DND-41 (cell line): ENCODE results near the gene SRCAP.
A peak's percentile ranks its signal among the peaks of the same experiment; 100 is the strongest.

Source experiments
- ATAC-seq: fragments of 200-7000 bp; cut with Tn5 transposase; 3 replicates; pipeline ENCODE4 v1.9.1; 2021; ENCODE audit warnings: low read depth; ENCODE audit not compliant: insufficient read depth
- DNase-seq: peaks from one replicate; pipeline ENCODE4 v3.0.0-alpha.2; 2020
- H2AFZ ChIP-seq: 2 replicates; pipeline ENCODE4 v1.6.0; 2012; ENCODE audit warnings: low read depth, low read length
- H3K27ac ChIP-seq: 2 replicates; pipeline ENCODE4 v1.5.1; 2012; ENCODE audit warnings: low read length, inconsistent platforms
- H3K27me3 ChIP-seq: fragments of 200-600 bp; sonication (generic); 2 replicates; pipeline ENCODE4 v1.6.0; 2012; ENCODE audit warnings: low read length, mild to moderate bottlenecking, inconsistent platforms; ENCODE audit not compliant: insufficient read depth, poor library complexity
- H3K36me3 ChIP-seq: 2 replicates; pipeline ENCODE4 v1.5.1; 2012; ENCODE audit warnings: low read length, inconsistent platforms; ENCODE audit not compliant: insufficient read depth
- H3K4me1 ChIP-seq: 2 replicates; pipeline ENCODE4 v1.5.1; 2012; ENCODE audit warnings: mild to moderate bottlenecking, low read length; ENCODE audit not compliant: insufficient read depth
- H3K4me2 ChIP-seq: 2 replicates; pipeline ENCODE4 v1.6.0; 2012; ENCODE audit warnings: mild to moderate bottlenecking, moderate library complexity, low read length, inconsistent platforms; ENCODE audit not compliant: insufficient read depth
- H3K4me3 ChIP-seq, 2 experiments: fragments of 200-600 bp in 1 of 2; shearing (Covaris generic) in 1 of 2; 2 replicates each; pipeline ENCODE4 v1.5.1; 2012 to 2016; ENCODE audit warnings: inconsistent platforms in 2 of 2, low read length in 2 of 2, mild to moderate bottlenecking in 2 of 2, low read depth in 1 of 2, moderate library complexity in 1 of 2
- H3K79me2 ChIP-seq: 2 replicates; pipeline ENCODE4 v1.6.0; 2012; ENCODE audit warnings: low read length, inconsistent platforms; ENCODE audit not compliant: insufficient read depth
- H3K9ac ChIP-seq: 2 replicates; pipeline ENCODE4 v1.6.0; 2012; ENCODE audit warnings: low read depth, mild to moderate bottlenecking, inconsistent platforms, low read length, moderate library complexity
- H3K9me3 ChIP-seq: 2 replicates; pipeline ENCODE4 v1.5.1; 2012; ENCODE audit warnings: low read length, moderate library complexity, mild to moderate bottlenecking, inconsistent platforms; ENCODE audit not compliant: insufficient read depth, severe bottlenecking
- H4K20me1 ChIP-seq: 2 replicates; pipeline ENCODE4 v1.6.0; 2012; ENCODE audit warnings: low read length; ENCODE audit not compliant: insufficient read depth
- EZH2 ChIP-seq: IDR thresholded peaks from 3 replicates; pipeline ENCODE4 v1.6.1; 2012; ENCODE audit warnings: borderline replicate concordance, low read depth, mild to moderate bottlenecking, moderate library complexity, low read length, inconsistent platforms; ENCODE audit not compliant: severe bottlenecking
- TF ChIP-seq, protein P1 (sequence below): IDR thresholded peaks from 2 replicates; pipeline ENCODE4 v1.5.1; 2012; ENCODE audit warnings: borderline replicate concordance, low read length, moderate library complexity, mild to moderate bottlenecking; ENCODE audit not compliant: poor library complexity, severe bottlenecking; ENCODE audit errors: extremely low read depth

Gene SRCAP

DNA sequence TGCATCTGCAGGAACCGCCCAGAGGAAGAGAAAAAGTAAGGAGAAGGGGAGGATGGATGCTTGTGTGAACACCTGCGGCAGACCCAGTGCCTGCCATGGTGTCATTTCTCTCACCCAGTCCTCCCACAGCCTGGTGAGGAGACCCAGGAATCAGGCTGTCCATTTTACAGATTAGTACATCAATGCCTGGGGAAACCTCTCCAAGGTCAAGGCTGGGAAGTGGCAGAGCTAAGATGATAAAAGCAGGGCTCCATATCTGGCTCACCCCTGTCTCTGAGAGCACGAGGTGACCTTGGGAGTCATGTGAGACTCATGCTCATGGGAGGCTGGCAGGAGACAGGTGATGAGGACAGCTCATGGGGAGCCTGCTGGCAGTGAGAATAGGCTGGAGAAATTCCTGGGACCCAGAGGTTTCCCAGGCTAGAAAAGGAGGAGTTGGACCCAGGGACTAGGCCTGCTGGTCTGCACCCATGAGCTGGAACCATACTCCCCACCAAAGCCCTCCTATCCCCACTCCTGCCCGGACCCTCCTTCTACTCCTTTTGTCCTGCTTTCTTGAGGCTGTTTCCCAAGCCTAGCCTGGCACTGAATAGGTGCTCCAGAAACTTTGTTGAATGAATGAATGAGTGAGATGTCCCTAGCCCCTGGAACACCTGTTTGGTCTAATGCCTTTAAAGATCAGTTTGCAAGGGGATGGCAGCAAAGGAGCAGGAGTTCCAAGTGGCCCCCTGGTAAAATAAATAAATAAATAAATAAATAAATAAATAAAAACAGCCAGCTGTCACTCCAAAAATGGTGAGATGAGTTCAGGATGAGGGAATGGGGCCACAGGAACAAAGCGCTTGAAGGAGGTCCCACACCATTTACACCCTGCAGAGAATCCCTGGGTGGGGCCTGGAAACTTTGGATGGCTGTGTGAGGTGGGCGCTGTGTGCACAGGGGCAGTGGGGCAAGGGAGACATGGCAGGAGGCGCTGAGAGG, 86.4 kb downstream of the SRCAP start:
- H3K9me3 ChIP-seq = no peaks in the 10 kb centered on the region
- peak overlapping the region; percentile 78 for H3K9ac ChIP-seq
- peaks cover 5% of the 10 kb centered on the region for H3K27me3 ChIP-seq
- no peak overlapping the region; the same call in 1 of the 2 replicates for H2AFZ ChIP-seq
- peak overlapping the region; percentile 71 for H3K4me2 ChIP-seq
- DNase-seq (no peak), ATAC-seq (no peak)
- H3K4me3 ChIP-seq = peak overlapping the region in 1 of 2 experiments; percentile 80; a peak in 2 of 4 replicates
- peaks cover 22% of the 10 kb centered on the region for H3K36me3 ChIP-seq
- H3K27ac ChIP-seq = peak overlapping the region; percentile 53; the same call in 1 of the 2 replicates
- peaks cover 24% of the 10 kb centered on the region for H3K4me1 ChIP-seq
- H3K79me2 ChIP-seq = peaks cover 5% of the 10 kb centered on the region
- no peaks in the 10 kb centered on the region; the same call in 1 of the 2 replicates for H4K20me1 ChIP-seq
- TF ChIP-seq, protein P1, sequence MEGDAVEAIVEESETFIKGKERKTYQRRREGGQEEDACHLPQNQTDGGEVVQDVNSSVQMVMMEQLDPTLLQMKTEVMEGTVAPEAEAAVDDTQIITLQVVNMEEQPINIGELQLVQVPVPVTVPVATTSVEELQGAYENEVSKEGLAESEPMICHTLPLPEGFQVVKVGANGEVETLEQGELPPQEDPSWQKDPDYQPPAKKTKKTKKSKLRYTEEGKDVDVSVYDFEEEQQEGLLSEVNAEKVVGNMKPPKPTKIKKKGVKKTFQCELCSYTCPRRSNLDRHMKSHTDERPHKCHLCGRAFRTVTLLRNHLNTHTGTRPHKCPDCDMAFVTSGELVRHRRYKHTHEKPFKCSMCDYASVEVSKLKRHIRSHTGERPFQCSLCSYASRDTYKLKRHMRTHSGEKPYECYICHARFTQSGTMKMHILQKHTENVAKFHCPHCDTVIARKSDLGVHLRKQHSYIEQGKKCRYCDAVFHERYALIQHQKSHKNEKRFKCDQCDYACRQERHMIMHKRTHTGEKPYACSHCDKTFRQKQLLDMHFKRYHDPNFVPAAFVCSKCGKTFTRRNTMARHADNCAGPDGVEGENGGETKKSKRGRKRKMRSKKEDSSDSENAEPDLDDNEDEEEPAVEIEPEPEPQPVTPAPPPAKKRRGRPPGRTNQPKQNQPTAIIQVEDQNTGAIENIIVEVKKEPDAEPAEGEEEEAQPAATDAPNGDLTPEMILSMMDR = no peak
- TF ChIP-seq EZH2 = no peak

DNA sequence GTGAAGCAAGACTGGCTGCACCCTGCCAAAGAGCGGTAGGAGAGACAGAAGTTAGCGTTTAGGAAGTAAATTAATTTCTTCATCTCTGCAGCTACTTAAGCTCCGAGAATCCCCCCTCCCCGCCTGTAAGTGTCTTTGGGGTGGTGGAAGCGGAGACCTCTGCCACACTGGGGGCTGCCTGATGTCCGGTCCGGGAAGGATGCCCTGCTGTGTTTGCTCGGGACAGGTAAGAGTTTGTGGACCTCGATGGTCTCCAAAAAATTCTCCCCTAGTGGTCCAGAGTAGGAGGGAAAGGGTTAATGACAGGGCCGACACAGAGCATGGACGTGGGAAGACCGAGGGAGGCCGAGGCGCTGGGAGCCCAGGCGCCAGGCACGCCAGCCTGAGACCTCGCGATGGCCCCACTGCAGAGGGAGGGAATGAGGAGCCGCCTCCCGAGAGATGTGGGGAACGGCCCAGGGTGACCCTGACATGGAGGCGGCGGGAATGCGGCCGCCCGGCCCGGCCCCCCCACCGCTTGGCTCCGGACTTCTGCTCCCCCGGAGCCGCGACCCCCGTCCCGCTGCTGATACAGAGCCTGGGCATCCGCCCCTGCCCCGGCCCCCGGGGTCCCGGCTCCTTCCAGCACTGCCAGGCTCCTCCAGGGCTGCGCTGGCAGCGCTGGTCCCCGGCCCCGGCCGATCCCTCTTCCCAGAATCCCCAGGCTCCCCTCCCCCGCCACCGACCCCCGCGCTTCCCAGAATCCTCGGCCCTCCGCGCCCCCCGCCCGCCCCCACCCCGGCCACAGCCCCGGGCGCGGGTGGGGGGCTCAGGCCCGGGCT, 87.4 kb downstream of the SRCAP start:
- H4K20me1 ChIP-seq = no peaks in the 10 kb centered on the region; the same call in 1 of the 2 replicates
- TF ChIP-seq, protein P1 = no peak
- peak; percentile 49 for TF ChIP-seq EZH2
- DNase-seq (peak; percentile 35), ATAC-seq (peak; percentile 68)
- peaks cover 5% of the 10 kb centered on the region for H3K27me3 ChIP-seq
- no peaks in the 10 kb centered on the region for H3K9me3 ChIP-seq
- peaks cover 24% of the 10 kb centered on the region for H3K4me1 ChIP-seq
- H3K4me2 ChIP-seq = peak overlapping the region; percentile 71
- H3K9ac ChIP-seq = peak overlapping the region; percentile 78
- H3K36me3 ChIP-seq = peaks cover 22% of the 10 kb centered on the region
- H3K79me2 ChIP-seq = peaks cover 5% of the 10 kb centered on the region
- H3K4me3 ChIP-seq = peak overlapping the region; percentile 45 to 80; a peak in 3 of 4 replicates
- H3K27ac ChIP-seq = peak overlapping the region; percentile 53; the same call in 1 of the 2 replicates
- H2AFZ ChIP-seq = peak overlapping the region; percentile 92

DNA sequence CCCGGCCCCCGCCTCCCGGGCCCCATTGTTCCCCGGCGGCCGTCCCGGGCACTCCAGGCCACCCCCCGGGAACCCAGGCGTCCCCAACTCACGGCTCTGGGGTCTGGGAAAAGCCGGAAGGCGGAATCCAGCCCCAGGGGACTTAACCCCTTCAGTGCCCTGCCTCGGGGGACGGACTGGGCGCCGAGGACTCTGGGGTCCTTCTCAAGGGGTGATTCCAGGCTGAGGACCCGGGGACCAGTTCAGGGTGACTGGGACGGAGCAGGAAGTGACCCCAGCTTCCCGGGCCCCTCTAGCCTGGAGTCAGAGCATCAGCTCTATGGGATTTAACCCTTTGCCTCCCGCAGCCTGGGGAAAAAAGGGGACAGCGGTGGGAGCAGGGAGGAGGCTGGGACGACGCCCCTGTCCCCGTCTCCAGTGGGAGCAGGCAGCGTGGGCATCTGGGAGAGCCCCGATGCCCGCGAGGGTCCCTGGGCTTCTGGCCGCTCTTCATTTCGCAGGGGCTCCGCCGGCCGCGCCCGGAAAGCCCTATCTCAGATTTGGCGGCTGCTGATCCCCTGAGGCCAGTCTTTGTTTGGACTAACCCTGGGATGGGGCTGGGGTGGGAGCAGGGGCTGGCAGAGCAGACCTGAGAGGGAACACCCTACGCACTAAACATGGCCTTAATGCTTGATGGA, 88.1 kb downstream of the SRCAP start, which contains the start of gene ZNF629:
TSS of gene ZNF629 (minus strand) at position 270 of the 677 bp plus-strand sequence. CDS start 2,723 bp downstream, outside the sequence.
- Histone ChIP-seq H3K9ac (peak within 1 kb of the TSS; percentile 78), H2AFZ (peak within 1 kb of the TSS; percentile 92), H3K9me3 (no peaks in the 10 kb centered on the region), H3K27me3 (peaks cover 5% of the 10 kb centered on the region), H3K4me2 (peak within 1 kb of the TSS; percentile 71), H4K20me1 (no peaks in the 10 kb centered on the region), H3K27ac (peak within 1 kb of the TSS; percentile 59; the same call in 1 of the 2 replicates), H3K4me1 (peaks cover 24% of the 10 kb centered on the region), H3K36me3 (peaks cover 17% of the 10 kb centered on the region), H3K79me2 (peaks cover 5% of the 10 kb centered on the region), H3K4me3 (peak within 1 kb of the TSS; percentile 45 to 80; a peak in 3 of 4 replicates)
- DNase-seq = peak; percentile 39
- peak; percentile 61 for ATAC-seq
- TF ChIP-seq EZH2 = no peak
- TF ChIP-seq, protein P1 = no peak
